Esophagus squamous epithelium (tissue), 5 donors: ENCODE results near the gene TUBB2B. TPM values are rescaled to one million over a fixed set of nuclear protein-coding genes. Genes with fewer than 3 reads are reported as not detected.
A peak's percentile ranks its signal among the peaks of the same experiment; 100 is the strongest.

Experiments used
- DNase-seq: peaks from one replicate; lab custom pipeline; 2025; lab: John Stamatoyannopoulos, UW
- H3K27ac ChIP-seq, 4 donors: fragments of 200-600 bp; sonication (generic); one replicate each; pipeline ENCODE4 v1.5.1; 2016 to 2019; ENCODE audit warnings: mild to moderate bottlenecking in 1 of 4
- H3K27me3 ChIP-seq, 4 donors: fragments of 200-600 bp; sonication (generic); 1 replicate in 3 of 4; 2 replicates in 1 of 4; pipeline versions ENCODE4 v1.5.1 to v1.6.0; 2017 to 2021; ENCODE audit warnings: antibody characterized with exemption in 1 of 4
- H3K36me3 ChIP-seq, 3 donors: fragments of 200-600 bp; sonication (generic); one replicate each; pipeline ENCODE4 v1.5.1; 2016 to 2019
- H3K4me1 ChIP-seq, 3 donors: fragments of 200-600 bp; sonication (generic); one replicate each; pipeline ENCODE4 v1.5.1; 2017 to 2019
- H3K4me3 ChIP-seq, 4 donors: fragments of 200-600 bp; sonication (generic); 1 replicate in 3 of 4; 2 replicates in 1 of 4; pipeline ENCODE4 v1.5.1; 2016 to 2019; ENCODE audit warnings: mild to moderate bottlenecking in 2 of 4, moderate library complexity in 1 of 4
- H3K9me3 ChIP-seq, 3 donors: fragments of 200-600 bp; sonication (generic); one replicate each; pipeline ENCODE4 v1.5.1; 2016 to 2019
- CTCF ChIP-seq, 6 experiments: fragments of 450-650 bp in 4 of 6; fragments of 200-600 bp in 2 of 6; sonication (generic) in 2 of 6; IDR thresholded peaks; one replicate each; pipeline ENCODE4 v1.5.1; 2016 to 2019; ENCODE audit warnings: antibody characterized with exemption in 6 of 6, mild to moderate bottlenecking in 4 of 6, moderate library complexity in 4 of 6
- POLR2A ChIP-seq, 4 donors: fragments of 450-650 bp; IDR thresholded peaks; one replicate each; pipeline ENCODE4 v1.6.1; 2017; ENCODE audit warnings: antibody characterized with exemption in 4 of 4, mild to moderate bottlenecking in 4 of 4, moderate library complexity in 3 of 4
- WGBS, 2 donors: methylation state at CpG; one replicate each; pipeline ENCODE4 v1.1.5; 2018; 5-methylcytosine and 5-hydroxymethylcytosine counted together
- intact Hi-C: fragments of 100-400 bp; cut with DNase I; formaldehyde crosslinking; loops from one replicate; pipeline ENCODE4 v1.15.0; 2022
- total RNA-seq, 4 donors: library from RNA; depleted of rRNA; stranded (reverse); fragments of >200 nt; gene quantifications; one replicate each; pipeline ENCODE4 v1.1.0, GENCODE V29; 2016
- donor health status: DM: yes; HTN: yes; CAD: no.

TUBB2B gene
- total RNA-seq, result 1 to 10 TPM; 1.6 to 5.0 (median 3.2) TPM

- intact Hi-C loops, result no loop called here
- Histone ChIP-seq H3K36me3 (no peaks in the 10 kb centered on the region), H3K27me3 (peaks cover 18 to 73% (median 41%) of the 10 kb centered on the region in 4 donors), H3K9me3 (no peaks in the 10 kb centered on the region), H3K27ac (peak within 1 kb of the TSS in 3 of 4 donors; percentile 1 to 16 (median 12)), H3K4me3 (peak within 1 kb of the TSS; percentile 9 to 66 (median 44)), H3K4me1 (peaks cover 36 to 63% (median 48%) of the 10 kb centered on the region in 3 donors)
- WGBS, 2 donors, result 0 to 2% methylated on average over 7 to 15 of the region's 66 CpGs
- no peak for TF ChIP-seq CTCF (IDR thresholded peaks at IDR 0.05)
- no peak for TF ChIP-seq POLR2A (IDR thresholded peaks at IDR 0.05)
- DNase-seq, result no peak
Measured at GRCh38 chr6:3227363-3228045, at the start of gene TUBB2B. TUBB2B (minus strand) TSS chr6:3227653; CDS start chr6:3227543, 110 bp downstream.

- peaks cover 0 to 71% (median 8%) of the 10 kb centered on the region in 3 donors for H3K36me3 ChIP-seq
- H3K4me3 ChIP-seq, result no peak overlapping the region
- no peaks in the 10 kb centered on the region for H3K27me3 ChIP-seq
- intact Hi-C loops, result loop anchor here (5.0 kb wide), 1 partner anchor 455 kb away; no protein-coding TSS in a partner anchor
- H3K4me1 ChIP-seq, result peaks cover 5 to 21% (median 10%) of the 10 kb centered on the region in 3 donors
- H3K27ac ChIP-seq, result no peak overlapping the region
- H3K9me3 ChIP-seq, result no peaks in the 10 kb centered on the region
- 83 to 85% methylated on average over 7 to 11 of the region's 12 CpGs for WGBS, 2 donors
- DNase-seq, result no peak
- TF ChIP-seq CTCF (IDR thresholded peaks at IDR 0.05) (no peak), POLR2A (IDR thresholded peaks at IDR 0.05) (no peak)
Measured at GRCh38 chr6:3277251-3277650, 49.8 kb upstream of the TUBB2B start.

GRCh38 chr6:3276174-3277167 lies 49.0 kb upstream of the TUBB2B start:
- intact Hi-C loops, result loop anchor here (5.0 kb wide), 1 partner anchor 456 kb away; no protein-coding TSS in a partner anchor

GRCh38 chr6:3273707-3274521 lies 46.5 kb upstream of the TUBB2B start:
- Histone ChIP-seq H3K4me3 (no peak overlapping the region), H3K9me3 (no peaks in the 10 kb centered on the region), H3K27ac (no peak overlapping the region), H3K4me1 (peaks cover 0 to 4% (median 0%) of the 10 kb centered on the region in 3 donors), H3K27me3 (no peaks in the 10 kb centered on the region), H3K36me3 (peaks cover 6 to 90% (median 19%) of the 10 kb centered on the region in 3 donors)
- no peak for DNase-seq
- intact Hi-C loops, result no loop called here
- no peak for TF ChIP-seq POLR2A (IDR thresholded peaks at IDR 0.05)
- no peak for TF ChIP-seq CTCF (IDR thresholded peaks at IDR 0.05)
- WGBS, 2 donors, result 57 to 59% methylated on average over 2 to 4 of the region's 9 CpGs

More at GRCh38 chr6:3276174-3277167, 49.0 kb upstream of the TUBB2B start:
- no peak for DNase-seq
- no peak overlapping the region for H3K27ac ChIP-seq
- 77 to 87% methylated on average over 13 to 14 of the region's 20 CpGs for WGBS, 2 donors
- no peaks in the 10 kb centered on the region for H3K27me3 ChIP-seq
- peaks cover 4 to 76% (median 14%) of the 10 kb centered on the region in 3 donors for H3K36me3 ChIP-seq
- TF ChIP-seq POLR2A (IDR thresholded peaks at IDR 0.05) (no peak), CTCF (IDR thresholded peaks at IDR 0.05) (no peak)
- peaks cover 0 to 13% (median 3%) of the 10 kb centered on the region in 3 donors for H3K4me1 ChIP-seq
- H3K4me3 ChIP-seq, result no peak overlapping the region
- no peaks in the 10 kb centered on the region for H3K9me3 ChIP-seq
